Right lobe of liver (tissue), 6 donors: Measurements from ENCODE around the gene MAP3K4. TPM values are rescaled to one million over a fixed set of nuclear protein-coding genes. Genes with fewer than 3 reads are reported as not detected.
"Not testable (repeated sequence)": the region's sequence is repeated elsewhere in the genome, so short reads cannot be mapped to it uniquely, and the experiment has no call there.

Experiments used
- ATAC-seq, 4 donors: fragments of 200-7000 bp; cut with Tn5 transposase; one replicate each; pipeline ENCODE4 v1.9.1; 2020; ENCODE audit warnings: mild to moderate bottlenecking in 4 of 4, moderate library complexity in 4 of 4
- DNase-seq, 3 donors: peaks; one replicate each; pipeline ENCODE4 v3.0.0-alpha.2; 2020
- H3K27ac ChIP-seq, 3 donors: fragments of 200-600 bp; one replicate each; pipeline ENCODE4 v1.8.0; 2022
- H3K27me3 ChIP-seq, 2 donors: fragments of 200-600 bp; one replicate each; pipeline ENCODE4 v1.8.0; 2022
- H3K36me3 ChIP-seq, 4 donors: fragments of 200-600 bp; sonication (generic) in 1 of 4; one replicate each; pipeline versions ENCODE4 v1.5.1 to v1.8.0; 2017 to 2022; ENCODE audit warnings: control low read depth in 1 of 4
- H3K4me1 ChIP-seq, 4 donors: fragments of 200-600 bp; sonication (generic) in 1 of 4; one replicate each; pipeline versions ENCODE4 v1.5.1 to v1.8.0; 2017 to 2022; ENCODE audit warnings: control low read depth in 1 of 4
- H3K4me3 ChIP-seq, 3 donors: fragments of 200-600 bp; one replicate each; pipeline ENCODE4 v1.8.0; 2022
- H3K9me3 ChIP-seq, 4 donors: fragments of 200-600 bp; sonication (generic) in 1 of 4; one replicate each; pipeline versions ENCODE4 v1.5.1 to v1.8.0; 2017 to 2022; ENCODE audit warnings: control low read depth in 1 of 4
- CTCF ChIP-seq, 4 donors: fragments of 200-600 bp in 3 of 4; fragments of 450-650 bp in 1 of 4; IDR thresholded peaks; one replicate each; pipeline versions ENCODE4 v1.5.1 to v1.8.0; 2016 to 2022; ENCODE audit warnings: antibody characterized with exemption in 4 of 4, mild to moderate bottlenecking in 2 of 4
- POLR2A ChIP-seq: fragments of 450-650 bp; IDR thresholded peaks from one replicate; pipeline ENCODE4 v1.6.1; 2017; ENCODE audit warnings: antibody characterized with exemption, mild to moderate bottlenecking
- WGBS: methylation state at CpG from one replicate; pipeline ENCODE4 v1.1.6; 2018; ENCODE audit warnings: low coverage, low lambda C conversion rate; ENCODE audit not compliant: insufficient coverage; ENCODE audit errors: missing lambda C conversion rate; 5-methylcytosine and 5-hydroxymethylcytosine counted together
- intact Hi-C, 2 donors: fragments of 100-400 bp; cut with DNase I; formaldehyde crosslinking; loops; one replicate each; pipeline versions ENCODE4 v1.11.2 to v1.14.1; 2022
- total RNA-seq, 6 experiments: library from RNA; depleted of rRNA in 2 of 6; stranded (reverse); fragments of >200 nt in 2 of 6; fragmentation: NEBNext Ultra II Directional in 3 of 6; extraction: Animal tissue kit (Norgen Biotek cat#: 25700) in 3 of 6; gene quantifications; one replicate each; pipeline versions ENCODE4 v1.1.0 to v1.2.4, GENCODE V29; 2016 to 2023
- donor health status: DM: no; HTN: yes; CAD: no.
- donor health status: DM: no; HTN: no; CAD: no.
- donor health status: DM: no; HTN: no; CAD: no.
- donor health status: DM: no; HTN: yes; CAD: no.
- donor health status: DM: no; HTN: yes; CAD: no.

The MAP3K4 gene
- total RNA-seq, 6 experiments from 2014 or later = 9.4 to 20.5 (median 13.1) TPM

DNA sequence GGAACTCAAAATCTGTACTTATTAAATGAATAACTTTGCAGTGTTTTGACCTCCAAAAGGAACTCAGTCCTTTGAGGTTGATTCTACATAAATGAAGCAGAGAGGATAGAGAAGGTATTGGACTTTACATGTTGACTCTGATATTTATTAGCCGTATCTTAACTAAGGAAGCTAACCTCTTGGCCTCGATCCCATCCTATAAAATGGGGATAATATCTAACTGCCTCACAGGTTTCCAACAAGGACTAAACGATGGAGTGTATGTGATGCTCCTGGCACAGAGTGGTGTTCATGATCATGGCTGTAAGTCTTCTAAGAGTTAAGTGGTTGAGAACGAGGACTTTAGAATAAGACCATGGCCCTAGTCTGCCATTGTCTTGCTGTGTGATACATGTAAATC is 24.2 kb upstream of the MAP3K4 start:
- WGBS = 75% methylated on average over 4 of the region's 4 CpGs
- Histone ChIP-seq H3K27ac (no peak overlapping the region), H3K9me3 (no peaks in the 10 kb centered on the region), H3K36me3 (no peaks in the 10 kb centered on the region), H3K4me1 (no peaks in the 10 kb centered on the region), H3K4me3 (no peak overlapping the region), H3K27me3 (no peaks in the 10 kb centered on the region)
- ATAC-seq = no peak
- intact Hi-C loops = no loop called here
- no peak for DNase-seq
- TF ChIP-seq CTCF (IDR thresholded peaks at IDR 0.05) = no peak
- TF ChIP-seq POLR2A = no peak

DNA sequence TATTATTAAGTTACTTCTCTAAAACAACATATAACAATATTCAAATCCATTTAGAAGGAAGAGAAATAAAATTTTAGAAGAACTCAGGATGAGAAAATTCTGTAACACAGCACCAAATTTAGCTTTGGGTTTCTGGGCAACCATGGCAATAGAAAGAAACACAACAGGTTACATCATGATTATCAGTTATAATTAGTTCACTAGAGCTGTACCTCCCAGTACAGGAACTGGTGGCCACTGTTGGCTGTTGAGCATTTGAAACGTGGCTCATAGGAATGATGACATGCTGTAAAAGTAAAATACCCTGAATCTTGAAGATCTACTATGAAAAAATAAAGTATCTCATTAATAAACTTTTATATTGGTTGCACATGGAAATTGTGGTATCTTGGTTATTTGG is 23.7 kb upstream of the MAP3K4 start:
- ATAC-seq (no peak), DNase-seq (no peak)
- Histone ChIP-seq H3K4me3 (no peak overlapping the region), H3K36me3 (no peaks in the 10 kb centered on the region), H3K9me3 (no peaks in the 10 kb centered on the region), H3K27ac (no peak overlapping the region), H3K27me3 (no peaks in the 10 kb centered on the region), H3K4me1 (no peaks in the 10 kb centered on the region)
- intact Hi-C loops = no loop called here
- TF ChIP-seq POLR2A (no peak), CTCF (IDR thresholded peaks at IDR 0.05) (no peak)
- WGBS = 6% methylated on average over 1 of the region's 1 CpG

DNA sequence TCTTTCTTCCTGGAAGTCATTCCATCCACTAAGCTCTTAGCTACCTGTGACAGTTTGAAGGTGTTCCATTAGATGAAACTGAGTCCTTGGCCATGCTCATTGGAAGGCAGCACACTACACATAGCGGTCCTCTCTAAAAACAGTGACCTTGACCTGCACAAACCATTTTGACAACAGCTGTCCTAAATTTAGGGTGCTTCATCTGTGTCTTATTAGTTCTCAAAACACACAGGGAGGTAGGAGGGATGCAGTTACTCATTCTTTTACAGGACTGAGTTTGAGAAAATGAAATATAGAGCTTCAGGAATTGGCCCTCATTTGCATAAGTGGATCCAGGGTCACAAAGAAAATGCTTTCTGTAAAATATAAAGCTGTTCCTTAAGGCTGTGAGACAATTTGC is 20.4 kb upstream of the MAP3K4 start:
- no peak for TF ChIP-seq CTCF (IDR thresholded peaks at IDR 0.05)
- no peak for TF ChIP-seq POLR2A

GRCh38 chr6:160972111-160972510 is 19.5 kb upstream of the MAP3K4 start:
- H3K4me3 ChIP-seq = no peak overlapping the region
- H3K27ac ChIP-seq = no peak overlapping the region
- no peaks in the 10 kb centered on the region for H3K27me3 ChIP-seq
- no peaks in the 10 kb centered on the region for H3K9me3 ChIP-seq
- no peak for ATAC-seq
- H3K4me1 ChIP-seq = no peaks in the 10 kb centered on the region
- no peak for DNase-seq
- no peak for TF ChIP-seq POLR2A
- TF ChIP-seq CTCF (IDR thresholded peaks at IDR 0.05) = no peak
- 71% methylated on average over 3 of the region's 3 CpGs for WGBS
- intact Hi-C loops = no loop called here
- no peaks in the 10 kb centered on the region for H3K36me3 ChIP-seq

More for the DNA sequence above, 20.4 kb upstream of the MAP3K4 start:
- Histone ChIP-seq H3K4me1 (no peaks in the 10 kb centered on the region), H3K36me3 (no peaks in the 10 kb centered on the region), H3K27me3 (no peaks in the 10 kb centered on the region), H3K4me3 (no peak overlapping the region), H3K9me3 (no peaks in the 10 kb centered on the region), H3K27ac (no peak overlapping the region)
- ATAC-seq (no peak), DNase-seq (no peak)
- WGBS = 100% methylated on average over 1 of the region's 1 CpG
- intact Hi-C loops = no loop called here

- H3K9me3 ChIP-seq, H3K27ac ChIP-seq, intact Hi-C loops, H3K27me3 ChIP-seq, H3K4me3 ChIP-seq, DNase-seq, H3K4me1 ChIP-seq, H3K36me3 ChIP-seq, ATAC-seq: not testable (repeated sequence)
- WGBS = 61% methylated on average over 4 of the region's 16 CpGs
Measured at GRCh38 chr6:160972594-160972993, 19.0 kb upstream of the MAP3K4 start.
